ENCODE measurements around the gene CAPN11. TPM values are rescaled to one million over a fixed set of nuclear protein-coding genes. Genes with fewer than 3 reads are reported as not detected.

CAPN11 gene
- not detected for total RNA-seq (ENCODE audit: unreplicated experiment)
- long read RNA-seq: 0 reads

- H3K4me3 Mint-ChIP-seq (ENCODE audit: unreplicated experiment): no peak within 1 kb of the TSS
- H3K27ac Mint-ChIP-seq (ENCODE audit: unreplicated experiment): no peak within 1 kb of the TSS
- no peaks in the 10 kb centered on the region for H3K36me3 Mint-ChIP-seq (ENCODE audit: unreplicated experiment)
- H3K4me1 Mint-ChIP-seq (ENCODE audit: low read depth, unreplicated experiment): peaks cover 7% of the 10 kb centered on the region
- no peak for TF ChIP-seq CTCF (IDR thresholded peaks at IDR 0.05; ENCODE audit: partially characterized antibody, unreplicated experiment)
- DNase-seq: no peak
- peaks cover 2% of the 10 kb centered on the region for H3K9me3 Mint-ChIP-seq (ENCODE audit: unreplicated experiment)
- H3K27me3 Mint-ChIP-seq (ENCODE audit: unreplicated experiment): peaks cover 2% of the 10 kb centered on the region
Measured at GRCh38 chr6:44158770-44159228, at the start of gene CAPN11. Gene CAPN11 (plus strand): TSS chr6:44158820. CDS start chr6:44158849, 29 bp downstream.

DNA sequence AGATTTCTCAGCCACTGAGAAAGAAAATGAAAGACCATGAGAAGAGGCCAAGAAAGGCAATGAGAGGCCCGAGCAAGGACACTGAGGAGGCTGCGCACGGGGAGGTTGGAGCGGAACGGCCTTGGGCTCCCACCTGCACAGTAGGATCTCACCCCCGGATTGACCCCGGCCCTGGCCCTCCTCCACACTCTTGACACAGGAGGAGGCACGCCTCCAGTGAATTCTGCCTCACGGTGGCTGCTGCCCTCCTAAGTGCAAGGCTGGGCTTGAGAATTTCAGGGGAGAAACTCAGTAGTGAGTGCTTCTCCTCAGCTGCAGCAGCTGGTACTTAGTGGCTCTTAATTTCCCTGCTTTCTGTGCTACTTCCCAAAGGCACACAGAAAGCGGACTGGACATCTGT, 49.4 kb upstream of the CAPN11 start:
- no peaks in the 10 kb centered on the region for H3K9me3 Mint-ChIP-seq (ENCODE audit: unreplicated experiment)
- H3K4me1 Mint-ChIP-seq (ENCODE audit: low read depth, unreplicated experiment): peaks cover 3% of the 10 kb centered on the region
- no peak overlapping the region for H3K4me3 Mint-ChIP-seq (ENCODE audit: unreplicated experiment)
- no peaks in the 10 kb centered on the region for H3K36me3 Mint-ChIP-seq (ENCODE audit: unreplicated experiment)
- TF ChIP-seq CTCF (IDR thresholded peaks at IDR 0.05; ENCODE audit: partially characterized antibody, unreplicated experiment): no peak
- DNase-seq: no peak
- no peaks in the 10 kb centered on the region for H3K27me3 Mint-ChIP-seq (ENCODE audit: unreplicated experiment)
- H3K27ac Mint-ChIP-seq (ENCODE audit: unreplicated experiment): no peak overlapping the region

DNA sequence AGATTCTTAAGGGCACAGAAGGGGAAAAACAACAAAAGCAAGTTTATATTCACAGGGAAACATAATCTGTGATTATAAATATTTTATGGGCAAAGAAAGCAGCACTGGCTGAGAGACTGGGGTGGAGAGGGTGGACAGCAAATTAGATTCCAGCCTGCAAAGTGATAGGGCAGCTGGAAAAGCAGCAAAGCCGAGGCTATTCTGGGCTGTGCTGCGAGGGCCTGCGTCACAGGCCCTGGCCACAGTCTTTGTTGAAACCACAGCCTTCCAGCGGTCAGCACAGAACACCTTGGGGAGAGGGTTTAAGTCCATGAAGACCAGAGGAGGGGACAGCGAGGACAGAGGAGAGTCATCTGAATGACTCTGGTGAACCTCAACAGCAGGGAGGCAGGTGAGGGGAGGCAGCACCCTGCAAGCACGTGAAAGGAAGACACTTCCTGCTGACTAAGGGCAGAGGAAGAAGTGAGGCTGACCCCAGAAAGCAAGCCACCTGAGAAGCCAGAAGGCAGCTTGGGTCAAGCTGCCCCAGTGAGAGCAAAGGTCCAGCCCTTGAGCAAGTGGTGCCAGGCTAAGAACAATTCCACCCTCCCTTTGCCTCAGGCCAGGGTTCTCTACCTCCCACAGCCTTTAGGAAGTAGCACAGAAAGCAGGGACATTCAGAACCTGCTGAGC, 48.5 kb upstream of the CAPN11 start:
- no peaks in the 10 kb centered on the region for H3K9me3 Mint-ChIP-seq (ENCODE audit: unreplicated experiment)
- H3K4me3 Mint-ChIP-seq (ENCODE audit: unreplicated experiment): no peak overlapping the region
- H3K36me3 Mint-ChIP-seq (ENCODE audit: unreplicated experiment): no peaks in the 10 kb centered on the region
- H3K4me1 Mint-ChIP-seq (ENCODE audit: low read depth, unreplicated experiment): peaks cover 3% of the 10 kb centered on the region
- DNase-seq: no peak
- no peaks in the 10 kb centered on the region for H3K27me3 Mint-ChIP-seq (ENCODE audit: unreplicated experiment)
- no peak overlapping the region for H3K27ac Mint-ChIP-seq (ENCODE audit: unreplicated experiment)
- no peak for TF ChIP-seq CTCF (IDR thresholded peaks at IDR 0.05; ENCODE audit: partially characterized antibody, unreplicated experiment)

GRCh38 chr6:44110966-44111365, 47.7 kb upstream of the CAPN11 start:
- Mint-ChIP-seq H3K4me3 (ENCODE audit: unreplicated experiment) (no peak overlapping the region), H3K27ac (ENCODE audit: unreplicated experiment) (no peak overlapping the region), H3K36me3 (ENCODE audit: unreplicated experiment) (no peaks in the 10 kb centered on the region), H3K27me3 (ENCODE audit: unreplicated experiment) (no peaks in the 10 kb centered on the region), H3K9me3 (ENCODE audit: unreplicated experiment) (no peaks in the 10 kb centered on the region), H3K4me1 (ENCODE audit: low read depth, unreplicated experiment) (peaks cover 3% of the 10 kb centered on the region)
- DNase-seq: no peak
- no peak for TF ChIP-seq CTCF (IDR thresholded peaks at IDR 0.05; ENCODE audit: partially characterized antibody, unreplicated experiment)

Data from glutamatergic neuron (in vitro differentiated cells).